Hematopoietic multipotent progenitor cell treated with erythropoietin and hydrocortisone succinate and interleukin-3 and kit ligand, for 6 days (in vitro differentiated cells): ENCODE results near the gene RBCK1.

Experiments used
- DNase-seq: peaks from one replicate; pipeline ENCODE4 v3.0.0-alpha.2; 2015

Gene RBCK1

GRCh38 chr20:407953-408842 is at the start of gene RBCK1:
Gene RBCK1, plus strand, starts transcription at chr20:408299. Its CDS starts 459 bp downstream, at chr20:408758.
- peak; percentile 91 for DNase-seq

- no peak for DNase-seq
Observed at GRCh38 chr20:358891-359555, 49.1 kb upstream of the RBCK1 start.

- no peak for DNase-seq
Observed at GRCh38 chr20:361561-361960, 46.5 kb upstream of the RBCK1 start.

- DNase-seq: peak; percentile 88
Observed at GRCh38 chr20:362271-363254, 45.5 kb upstream of the RBCK1 start.

- DNase-seq: no peak
Observed at GRCh38 chr20:363319-364078, 44.6 kb upstream of the RBCK1 start.

- peak; percentile 71 for DNase-seq
Observed at GRCh38 chr20:364905-365794, 42.9 kb upstream of the RBCK1 start.

GRCh38 chr20:366041-366718 is 41.9 kb upstream of the RBCK1 start:
- no peak for DNase-seq

- no peak for DNase-seq
Observed at GRCh38 chr20:366719-367485, 41.2 kb upstream of the RBCK1 start.

GRCh38 chr20:367486-367887 is 40.6 kb upstream of the RBCK1 start:
- DNase-seq: no peak

GRCh38 chr20:368915-369314 is 39.2 kb upstream of the RBCK1 start:
- no peak for DNase-seq

GRCh38 chr20:370151-370600 is 37.9 kb upstream of the RBCK1 start:
- DNase-seq: no peak

- no peak for DNase-seq
Observed at GRCh38 chr20:370977-371754, 36.9 kb upstream of the RBCK1 start.

- peak; percentile 71 for DNase-seq
Observed at GRCh38 chr20:371755-372542, 36.1 kb upstream of the RBCK1 start.

GRCh38 chr20:372543-373082 is 35.5 kb upstream of the RBCK1 start:
- DNase-seq: peak; percentile 20

- peak; percentile 51 for DNase-seq
Observed at GRCh38 chr20:373171-373890, 34.8 kb upstream of the RBCK1 start.

- peak; percentile 27 for DNase-seq
Observed at GRCh38 chr20:375265-375889, 32.7 kb upstream of the RBCK1 start.
